Fibroblast of villous mesenchyme (primary cell): ENCODE data around the gene TWIST2. TPM values are rescaled to one million over a fixed set of nuclear protein-coding genes. Genes with fewer than 3 reads are reported as not detected.
A peak's percentile ranks its signal among the peaks of the same experiment; 100 is the strongest.

Source experiments
- DNase-seq: peaks from one replicate; pipeline ENCODE4 v3.0.0-alpha.2; 2010; ENCODE audit warnings: low read depth
- H3K4me3 ChIP-seq: 2 replicates; pipeline ENCODE4 v1.5.1; 2011; ENCODE audit warnings: low read depth, mild to moderate bottlenecking, low read length
- total RNA-seq: library from RNA; depleted of rRNA; stranded (reverse); fragments of >200 nt; gene quantifications from 2 replicates; pipeline ENCODE4 v1.2.3, GENCODE V29; 2012
- TF ChIP-seq, protein P1 (sequence below): IDR thresholded peaks from 2 replicates; pipeline ENCODE4 v1.5.1; 2012; ENCODE audit warnings: low read depth, mild to moderate bottlenecking, low read length; ENCODE audit not compliant: insufficient read depth

TWIST2 gene
- total RNA-seq, 1 donor, result 58.7 TPM

DNA sequence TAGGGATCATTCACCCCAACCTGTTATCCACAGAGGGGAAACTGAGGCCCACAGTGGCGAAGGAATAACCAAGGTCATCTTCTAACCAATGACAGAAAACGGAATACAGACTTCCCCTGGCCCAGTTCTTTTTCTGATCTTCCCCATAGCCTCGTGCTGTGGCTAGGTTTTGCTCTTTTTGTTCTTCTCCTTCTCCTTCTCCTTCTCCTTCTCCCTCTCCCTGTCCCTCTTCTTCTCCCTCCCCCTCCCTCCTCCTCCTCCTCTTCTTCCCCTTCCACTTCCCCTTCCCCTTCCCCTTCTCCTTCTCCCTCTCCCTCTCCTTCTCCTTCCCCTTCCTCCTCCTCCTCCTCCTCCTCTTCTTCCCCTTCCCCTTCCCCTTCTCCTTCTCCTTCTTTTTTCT is 12.9 kb upstream of the TWIST2 start:
- TF ChIP-seq, protein P1, sequence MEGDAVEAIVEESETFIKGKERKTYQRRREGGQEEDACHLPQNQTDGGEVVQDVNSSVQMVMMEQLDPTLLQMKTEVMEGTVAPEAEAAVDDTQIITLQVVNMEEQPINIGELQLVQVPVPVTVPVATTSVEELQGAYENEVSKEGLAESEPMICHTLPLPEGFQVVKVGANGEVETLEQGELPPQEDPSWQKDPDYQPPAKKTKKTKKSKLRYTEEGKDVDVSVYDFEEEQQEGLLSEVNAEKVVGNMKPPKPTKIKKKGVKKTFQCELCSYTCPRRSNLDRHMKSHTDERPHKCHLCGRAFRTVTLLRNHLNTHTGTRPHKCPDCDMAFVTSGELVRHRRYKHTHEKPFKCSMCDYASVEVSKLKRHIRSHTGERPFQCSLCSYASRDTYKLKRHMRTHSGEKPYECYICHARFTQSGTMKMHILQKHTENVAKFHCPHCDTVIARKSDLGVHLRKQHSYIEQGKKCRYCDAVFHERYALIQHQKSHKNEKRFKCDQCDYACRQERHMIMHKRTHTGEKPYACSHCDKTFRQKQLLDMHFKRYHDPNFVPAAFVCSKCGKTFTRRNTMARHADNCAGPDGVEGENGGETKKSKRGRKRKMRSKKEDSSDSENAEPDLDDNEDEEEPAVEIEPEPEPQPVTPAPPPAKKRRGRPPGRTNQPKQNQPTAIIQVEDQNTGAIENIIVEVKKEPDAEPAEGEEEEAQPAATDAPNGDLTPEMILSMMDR, result no peak
- H3K4me3 ChIP-seq, result no peak overlapping the region
- DNase-seq, result no peak

DNA sequence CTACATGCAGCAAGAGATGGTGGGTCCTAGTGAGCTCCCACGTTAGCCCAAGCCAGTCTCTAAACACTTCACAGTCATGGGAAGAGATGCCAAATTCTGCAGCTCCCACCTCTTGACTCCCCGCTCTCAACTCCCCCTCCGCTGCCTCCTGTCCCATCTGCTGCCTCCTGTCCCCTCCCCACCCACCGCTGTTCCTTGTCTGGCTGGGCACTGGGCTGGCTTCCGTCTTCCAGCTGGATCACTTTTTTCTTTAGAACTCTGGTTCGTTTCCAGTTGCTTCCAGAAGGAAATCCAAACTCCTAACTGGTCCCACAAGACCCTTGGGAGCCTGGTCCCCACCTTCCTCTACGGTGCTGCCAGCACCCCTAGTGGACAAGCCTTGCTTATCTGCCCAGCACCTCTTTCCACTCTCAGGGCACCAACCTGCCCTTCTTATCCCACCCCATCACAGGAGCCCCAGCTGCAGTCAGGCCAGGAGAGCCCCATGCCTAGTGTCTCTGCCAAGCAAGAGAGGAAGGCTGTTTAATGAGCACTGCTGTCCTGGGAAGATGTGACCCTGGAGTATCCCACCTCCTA is 12.1 kb upstream of the TWIST2 start:
- TF ChIP-seq, protein P1, result peak; percentile 33
- no peak overlapping the region for H3K4me3 ChIP-seq
- DNase-seq, result no peak

DNA sequence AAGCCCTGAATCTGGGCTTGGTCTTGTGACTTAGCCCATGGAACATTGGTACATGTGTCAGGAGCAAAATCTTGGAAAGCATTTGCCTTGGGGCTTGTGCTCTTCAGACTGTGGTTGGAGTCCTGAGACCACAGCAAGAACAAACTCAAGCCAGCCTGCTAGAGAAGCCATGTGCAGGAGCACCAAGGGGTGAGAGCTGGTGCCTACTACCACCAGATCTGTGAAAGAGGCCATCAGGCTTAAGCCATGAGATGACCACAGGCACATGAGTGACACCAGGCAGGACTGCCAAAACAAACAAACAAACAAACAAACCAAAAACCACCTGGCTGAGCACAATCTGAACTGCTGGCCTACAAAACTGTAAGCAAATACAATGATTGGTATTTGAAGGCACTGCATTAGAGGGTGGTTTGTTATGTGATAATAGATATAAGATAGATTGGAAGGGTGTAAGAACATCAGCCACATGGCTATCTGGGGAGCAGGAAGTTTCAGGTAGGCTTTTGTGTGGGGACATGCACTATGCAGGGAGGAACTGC is 9.0 kb upstream of the TWIST2 start:
- no peak overlapping the region for H3K4me3 ChIP-seq
- TF ChIP-seq, protein P1, result no peak
- no peak for DNase-seq

DNA sequence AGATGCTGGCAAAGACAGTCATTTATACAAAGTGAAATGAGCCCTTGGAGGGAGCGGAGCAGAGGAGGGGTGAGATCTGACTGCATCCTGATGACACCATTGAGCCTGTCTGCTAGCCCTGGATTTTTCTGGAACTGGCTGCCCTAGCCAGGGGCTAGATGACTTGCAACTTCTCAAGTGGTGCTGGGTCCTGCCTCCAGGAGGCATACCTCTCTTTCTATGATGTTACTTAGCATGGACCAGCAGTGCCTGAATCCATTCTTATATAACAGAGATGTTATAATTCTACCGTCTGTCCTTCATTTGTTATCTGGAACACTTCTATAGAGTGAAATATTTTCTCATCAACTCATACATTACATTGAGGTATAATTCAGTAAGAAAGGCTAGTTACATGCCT is 8.5 kb upstream of the TWIST2 start:
- H3K4me3 ChIP-seq, result no peak overlapping the region
- TF ChIP-seq, protein P1, result peak; percentile 13
- DNase-seq, result no peak

DNA sequence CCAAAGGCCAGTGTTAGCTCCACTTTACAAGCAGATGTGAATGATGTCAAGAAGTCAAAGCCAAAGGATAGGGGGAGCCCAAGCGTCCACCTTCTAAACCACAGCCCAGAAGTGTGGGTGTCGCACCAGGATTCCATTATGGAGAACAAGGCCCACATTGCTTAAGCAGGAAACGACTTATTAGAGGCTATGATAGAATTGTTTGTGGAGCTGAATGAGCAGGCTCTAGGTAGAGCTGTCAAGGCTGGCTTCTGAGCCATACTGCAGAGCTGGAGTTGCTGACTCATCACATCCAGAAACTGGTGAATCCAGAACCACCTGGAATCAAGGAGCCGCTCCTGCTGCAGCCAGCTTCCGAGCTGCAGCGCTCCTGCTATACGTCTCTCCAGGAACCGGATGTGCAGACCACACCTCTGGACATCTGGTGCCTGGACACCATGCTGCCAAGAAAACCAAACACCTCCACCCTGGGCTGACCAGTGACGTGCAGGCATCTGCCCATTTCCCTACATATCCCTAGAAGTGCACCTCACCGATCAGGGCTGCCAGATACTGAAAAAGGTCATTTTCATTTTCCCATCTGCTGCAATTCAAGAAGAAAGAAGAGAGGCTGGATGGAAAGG is 6.2 kb upstream of the TWIST2 start:
- TF ChIP-seq, protein P1, result no peak
- H3K4me3 ChIP-seq, result no peak overlapping the region
- no peak for DNase-seq

DNA sequence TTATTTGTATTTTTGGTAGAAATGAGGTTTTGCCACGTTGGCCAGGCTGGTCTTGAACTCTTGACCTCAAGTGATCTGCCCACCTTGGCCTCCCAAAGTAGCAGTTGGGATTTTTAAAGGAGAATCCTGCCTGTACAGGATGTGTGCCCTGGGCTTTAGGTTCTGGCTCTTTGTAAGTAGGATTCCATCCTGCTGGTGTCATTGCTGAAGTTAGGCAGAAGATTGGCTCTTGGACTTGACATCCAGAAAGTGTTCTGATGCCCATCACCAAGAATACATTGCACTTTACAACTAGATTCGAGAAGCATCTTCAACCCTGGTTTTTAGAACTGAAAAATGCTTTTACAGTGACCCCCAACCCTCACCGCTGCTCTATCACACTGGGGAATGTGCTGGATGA is 4.4 kb upstream of the TWIST2 start:
- no peak overlapping the region for H3K4me3 ChIP-seq
- DNase-seq, result no peak
- TF ChIP-seq, protein P1, result no peak
